K562 (cell line): ENCODE measurements around the gene PDE4A. TPM values are rescaled to one million over a fixed set of nuclear protein-coding genes. Genes with fewer than 3 reads are reported as not detected.

Source experiments
- ATAC-seq: fragments of 200-7000 bp; cut with Tn5 transposase; 3 replicates; pipeline ENCODE4 v1.9.1; 2020; ENCODE audit warnings: moderate library complexity
- BruUV-seq: library from RNA; stranded (reverse); fragments of 400-500 nt; replicated peaks from 2 replicates; lab custom pipeline; 2021; lab: Mats Ljungman, UMichigan
- CTCF ChIA-PET: fragments of 300-600 bp; formaldehyde crosslinking; extraction: SDS; loops from one replicate; lab custom pipeline; 2021; ENCODE audit warnings: low intra/inter-chr PET ratio; lab: Yijun Ruan, JAX
- POLR2A ChIA-PET: fragments of 300-600, 350-650 bp; sonication (Branson Sonifier 250); formaldehyde crosslinking; extraction: SDS; loops from one replicate; lab custom pipeline; 2021; ENCODE audit warnings: antibody characterized with exemption, inconsistent platforms; lab: Yijun Ruan, JAX
- DNase-seq, 4 experiments: peaks; one replicate each; pipeline versions ENCODE4 v3.0.0 to v3.0.0-alpha.2; 2011 to 2018; ENCODE audit warnings: low spot score in 3 of 4, mixed read lengths in 3 of 4; ENCODE audit errors: extremely low read depth in 1 of 4
- FAIRE-seq: peaks from 2 replicates; lab custom pipeline; 2011; peaks lifted over from hg19 to GRCh38; lab: Jason Lieb, UNC
- H2AFZ ChIP-seq: 2 replicates; pipeline ENCODE4 v1.6.0; 2011; ENCODE audit warnings: low read depth, low read length, control low read depth, inconsistent platforms
- H3K27ac ChIP-seq: fragments of 200-600 bp; 3 replicates; pipeline ENCODE4 v1.8.0; 2011; ENCODE audit warnings: low read depth, mild to moderate bottlenecking, control low read depth, inconsistent platforms, low read length, moderate library complexity, mixed read lengths; ENCODE audit errors: extremely low read depth
- H3K27me3 ChIP-seq, 2 experiments: fragments of 300-600 bp in 1 of 2; 2 replicates in 1 of 2; 3 replicates in 1 of 2; pipeline versions ENCODE4 v1.6.0 to v1.8.0; 2011; ENCODE audit warnings: inconsistent platforms in 2 of 2, low read length in 2 of 2, mild to moderate bottlenecking in 1 of 2, mixed read lengths in 1 of 2, moderate library complexity in 1 of 2; ENCODE audit not compliant: control insufficient read depth in 2 of 2, insufficient read depth in 2 of 2
- H3K36me3 ChIP-seq: fragments of 300-600 bp; 3 replicates; pipeline ENCODE4 v1.8.0; 2011; ENCODE audit warnings: mild to moderate bottlenecking, low read length, inconsistent platforms; ENCODE audit not compliant: control insufficient read depth, insufficient read depth
- H3K4me1 ChIP-seq, 2 experiments: fragments of 200-600 bp in 1 of 2; replicated peaks in 1 of 2; 2 replicates in 1 of 2; 3 replicates in 1 of 2; pipeline versions ENCODE4 v1.5.1 to v1.8.0; 2011; ENCODE audit warnings: inconsistent platforms in 2 of 2, low read length in 2 of 2, mild to moderate bottlenecking in 1 of 2, mixed read lengths in 1 of 2, moderate library complexity in 1 of 2; ENCODE audit not compliant: control insufficient read depth in 2 of 2, insufficient read depth in 2 of 2
- H3K4me2 ChIP-seq: 2 replicates; pipeline ENCODE4 v1.6.1; 2011; ENCODE audit warnings: low read length, control low read depth, inconsistent platforms, mixed read lengths; ENCODE audit not compliant: insufficient read depth
- H3K4me3 ChIP-seq: fragments of 200-600 bp; sonication (generic), shearing (Covaris generic); 2 replicates; pipeline ENCODE4 v1.5.1; 2016; ENCODE audit warnings: control low read depth, inconsistent platforms
- H3K79me2 ChIP-seq: fragments of 200-600 bp; 3 replicates; pipeline ENCODE4 v1.8.0; 2011; ENCODE audit warnings: low read length, inconsistent platforms; ENCODE audit not compliant: control insufficient read depth, insufficient read depth
- H3K9ac ChIP-seq, 2 experiments: 2 replicates each; pipeline versions ENCODE4 v1.6.0 to v1.6.1; 2011; ENCODE audit warnings: low read depth in 2 of 2, low read length in 2 of 2, control low read depth in 1 of 2, inconsistent platforms in 1 of 2, mild to moderate bottlenecking in 1 of 2, mixed read lengths in 1 of 2; ENCODE audit not compliant: insufficient read depth in 1 of 2
- H3K9me1 ChIP-seq: one replicate; pipeline ENCODE4 v1.6.0; 2011; ENCODE audit warnings: inconsistent platforms, mild to moderate bottlenecking, low read length, moderate library complexity; ENCODE audit not compliant: control insufficient read depth, insufficient read depth
- H3K9me3 ChIP-seq: replicated peaks from 2 replicates; pipeline ENCODE4 v1.5.1; 2011; ENCODE audit warnings: low read depth, low read length, inconsistent platforms; ENCODE audit not compliant: control insufficient read depth, insufficient read depth
- H4K20me1 ChIP-seq: replicated peaks from 2 replicates; pipeline ENCODE4 v1.6.1; 2011; ENCODE audit warnings: low read length, inconsistent platforms, mixed read lengths; ENCODE audit not compliant: control insufficient read depth, insufficient read depth
- EGR1 ChIP-seq: fragments of 450-650 bp; conservative IDR thresholded peaks from 2 replicates; pipeline ENCODE4 v1.6.1; 2017; ENCODE audit warnings: mild to moderate bottlenecking
- HDAC8 ChIP-seq: fragments of 450-650 bp; IDR thresholded peaks from 2 replicates; pipeline ENCODE4 v1.6.1; 2016; ENCODE audit warnings: mild to moderate bottlenecking, missing genetic modification characterization, moderate library complexity, missing compliant biosample characterization
- JUND ChIP-seq, 2 experiments: IDR thresholded peaks; 2 replicates in 1 of 2; 3 replicates in 1 of 2; pipeline ENCODE4 v1.6.1; 2011; ENCODE audit warnings: borderline replicate concordance in 2 of 2, low read depth in 2 of 2, low read length in 2 of 2, improper control_type of control experiment in 1 of 2, missing biosample characterization in 1 of 2, missing genetic modification characterization in 1 of 2, missing genetic modification reagents in 1 of 2
- NEUROD1 ChIP-seq: fragments of 150-350 bp; IDR thresholded peaks from 2 replicates; pipeline ENCODE4 v1.6.1; 2014; ENCODE audit warnings: borderline replicate concordance, low read length, low read depth; ENCODE audit not compliant: partially characterized antibody
- POLR2G ChIP-seq: fragments of 200-400 bp; formaldehyde crosslinking; IDR thresholded peaks from 2 replicates; pipeline ENCODE4 v1.6.1; 2017; ENCODE audit warnings: low read depth, mild to moderate bottlenecking, antibody characterized with exemption, low read length, moderate library complexity
- RNF2 ChIP-seq: sonication (generic); IDR thresholded peaks from 2 replicates; pipeline ENCODE4 v1.6.1; 2016
- SFPQ ChIP-seq: fragments of 200-400 bp; formaldehyde crosslinking; IDR thresholded peaks from 2 replicates; pipeline ENCODE4 v1.6.1; 2017; ENCODE audit warnings: mild to moderate bottlenecking, low read depth, low read length, moderate library complexity
- SIN3A ChIP-seq, 2 experiments: fragments of 150-350 bp in 1 of 2; IDR thresholded peaks; 2 replicates each; pipeline ENCODE4 v1.6.1; 2011 to 2016; ENCODE audit warnings: borderline replicate concordance in 2 of 2, low read depth in 2 of 2, low read length in 2 of 2, mild to moderate bottlenecking in 2 of 2, moderate library complexity in 2 of 2; ENCODE audit not compliant: control insufficient read depth in 1 of 2
- SRSF1 ChIP-seq: fragments of 200-400 bp; formaldehyde crosslinking; IDR thresholded peaks from 2 replicates; pipeline ENCODE4 v1.6.1; 2017; ENCODE audit warnings: mild to moderate bottlenecking, low read depth, low read length, moderate library complexity
- VEZF1 ChIP-seq: fragments of 200-800 bp; sonication (Bioruptor generic); IDR thresholded peaks from 2 replicates; pipeline ENCODE4 v1.6.1; 2017; ENCODE audit warnings: missing genetic modification characterization, missing compliant biosample characterization
- ZNF280A ChIP-seq: fragments of 450-650 bp; IDR thresholded peaks from 2 replicates; pipeline ENCODE4 v1.6.1; 2018; ENCODE audit warnings: mild to moderate bottlenecking, low read depth; ENCODE audit not compliant: partially characterized antibody
- ZNF282 ChIP-seq: sonication (generic); formaldehyde crosslinking; IDR thresholded peaks from 2 replicates; pipeline ENCODE4 v1.8.1; 2023; ENCODE audit warnings: missing genetic modification reagents
- WGBS: fragments of 100-300 bp; shearing (Covaris generic); methylation state at CpG from one replicate; pipeline ENCODE4 v1.1.6; 2016; ENCODE audit warnings: low coverage, mixed read lengths; ENCODE audit not compliant: insufficient coverage; ENCODE audit errors: missing lambda C conversion rate; 5-methylcytosine and 5-hydroxymethylcytosine counted together
- in situ Hi-C: fragments of 300-500 bp; cut with MboI; formaldehyde crosslinking; loops from 4 replicates; pipeline ENCODE4 v1.15.0; 2018; ENCODE audit warnings: inconsistent platforms, mixed read lengths
- intact Hi-C: fragments of 100-400 bp; cut with micrococcal nuclease; formaldehyde crosslinking; loops from 2 replicates; pipeline ENCODE4 v1.14.2; 2022
- polyA plus RNA-seq, 8 experiments: library from polyadenylated mRNA; depleted of rRNA in 4 of 8; stranded (reverse) in 5 of 8; unstranded in 3 of 8; fragments of >200 nt; fragmentation: Nextera tagmentation in 2 of 8; fragmentation: Illumina TruSeq in 1 of 8; extraction: Ambion mirVana in 2 of 8; extraction: Trizol in 1 of 8; gene quantifications; 2 replicates each; pipeline versions ENCODE4 v1.2.1 to v1.2.3, GENCODE V29; 2011 to 2014; ENCODE audit warnings: inconsistent platforms in 1 of 8, missing spikeins in 1 of 8
- total RNA-seq, 7 experiments: library from RNA; depleted of rRNA in 6 of 7; stranded (reverse); fragments of >200 nt in 6 of 7; fragmentation: Illumina TruSeq in 2 of 7; extraction: Trizol in 2 of 7; gene quantifications; 2 replicates each; pipeline versions ENCODE4 v1.2.1 to v1.2.3, GENCODE V29; 2011 to 2021; ENCODE audit warnings: low replicate concordance in 1 of 7

The PDE4A gene
- total and polyA plus RNA-seq, 9 of the 15 experiments (the other 6 are each of a cell fraction or from before 2014, with no cell fraction given): 0.66 to 26.9 (median 4.6) TPM

- peak overlapping the region; percentile 57 for H3K4me2 ChIP-seq
- BruUV-seq: no TSS peak
- 15% methylated on average over 27 of the region's 36 CpGs for WGBS
- H3K4me1 ChIP-seq: peaks cover 14 to 26% of the 10 kb centered on the region in 2 experiments; a peak in 4 of 5 replicates
- in situ Hi-C loops: no loop called here
- H2AFZ ChIP-seq: peak overlapping the region; percentile 86
- ATAC-seq (peak; percentile 96), DNase-seq (peak; percentile 91 to 96 (median 94)), FAIRE-seq (peak; percentile 89)
- no peaks in the 10 kb centered on the region for H4K20me1 ChIP-seq
- no peak overlapping the region for H3K4me3 ChIP-seq
- H3K9me1 ChIP-seq: no peaks in the 10 kb centered on the region
- peak overlapping the region; percentile 31 to 87; a peak in 3 of 4 replicates for H3K9ac ChIP-seq
- ChIA-PET CTCF (no interaction called here), POLR2A (interaction anchor here (0.6 to 1.0 kb wide), 5 partner anchors 12 to 98 kb away, joined by 3 to 7 read pairs (median 4); partner anchors contain the start of gene TYK2)
- H3K9me3 ChIP-seq: no peaks in the 10 kb centered on the region
- H3K36me3 ChIP-seq: no peaks in the 10 kb centered on the region
- no peaks in the 10 kb centered on the region for H3K27me3 ChIP-seq
- H3K79me2 ChIP-seq: no peaks in the 10 kb centered on the region
- no peak overlapping the region for H3K27ac ChIP-seq
- intact Hi-C loops: loop anchor here (5.0 kb wide), 2 partner anchors 57 to 88 kb away; partner anchors contain the start of genes CDKN2D, KRI1 and PDE4A
- TF ChIP-seq ZNF280A (no peak), POLR2G (peak; percentile 71), VEZF1 (peak; percentile 96), EGR1 (no peak), JUND (IDR thresholded peaks at IDR 0.05; ENCODE audit: borderline replicate concordance, low read depth, low read length) (0 out of 2 replicates have a peak, but pooled peaks have one; percentile 32), JUND (tag; IDR thresholded peaks at IDR 0.05; ENCODE audit: borderline replicate concordance, low read depth, low read length) (no peak), SFPQ (no peak), HDAC8 (tag) (no peak), RNF2 (peak; percentile 64; the same call in 1 of the 2 replicates), SIN3A (IDR thresholded peaks at IDR 0.05; ENCODE audit: borderline replicate concordance in 2 of 2, control insufficient read depth in 1 of 2, low read depth in 2 of 2, low read length in 2 of 2) (no peak), ZNF282 (CRISPR knock-in tag) (no peak), SRSF1 (no peak), NEUROD1 (no peak)
Measured at GRCh38 chr19:10478903-10479384, 58.6 kb downstream of the PDE4A start.
